Suprapubic skin (tissue), 4 donors: Measurements from ENCODE around the gene FLVCR2. TPM values are rescaled to one million over a fixed set of nuclear protein-coding genes. Genes with fewer than 3 reads are reported as not detected.

Experiments used
- DNase-seq, 2 donors: peaks; one replicate each; pipeline ENCODE4 v3.0.0-alpha.2; 2019; ENCODE audit warnings: low spot score in 2 of 2
- H3K27ac ChIP-seq: fragments of 200-600 bp; sonication (generic); one replicate; pipeline ENCODE4 v1.5.1; 2019
- H3K27me3 ChIP-seq: fragments of 200-600 bp; sonication (generic); one replicate; pipeline ENCODE4 v1.5.1; 2019
- H3K36me3 ChIP-seq: fragments of 200-600 bp; sonication (generic); one replicate; pipeline ENCODE4 v1.5.1; 2019
- H3K4me1 ChIP-seq: fragments of 200-600 bp; sonication (generic); one replicate; pipeline ENCODE4 v1.5.1; 2019
- H3K4me3 ChIP-seq: fragments of 200-600 bp; sonication (generic); one replicate; pipeline ENCODE4 v1.5.1; 2019; ENCODE audit warnings: mild to moderate bottlenecking
- H3K9me3 ChIP-seq: fragments of 200-600 bp; sonication (generic); one replicate; pipeline ENCODE4 v1.5.1; 2019
- EP300 ChIP-seq: sonication (generic); formaldehyde crosslinking; IDR thresholded peaks from one replicate; pipeline ENCODE4 v1.6.1; 2017; ENCODE audit warnings: antibody characterized with exemption
- POLR2A ChIP-seq, 2 donors: fragments of 450-650 bp; IDR thresholded peaks; one replicate each; pipeline ENCODE4 v1.6.1; 2017; ENCODE audit warnings: antibody characterized with exemption in 2 of 2, mild to moderate bottlenecking in 2 of 2, moderate library complexity in 2 of 2
- POLR2AphosphoS5 ChIP-seq, 3 donors: sonication (generic); formaldehyde crosslinking; IDR thresholded peaks; one replicate each; pipeline ENCODE4 v1.6.1; 2017; ENCODE audit warnings: antibody characterized with exemption in 3 of 3
- WGBS: methylation state at CpG from one replicate; pipeline ENCODE4 v1.1.5; 2018; 5-methylcytosine and 5-hydroxymethylcytosine counted together
- total RNA-seq, 4 donors: library from RNA; depleted of rRNA; stranded (reverse); fragments of >200 nt; gene quantifications; one replicate each; pipeline ENCODE4 v1.1.0, GENCODE V29; 2016
- TF ChIP-seq, protein P1 (sequence below), 2 donors: fragments of 200-600 bp in 1 of 2; fragments of 450-650 bp in 1 of 2; sonication (generic) in 1 of 2; IDR thresholded peaks; one replicate each; pipeline ENCODE4 v1.5.1; 2016 to 2019; ENCODE audit warnings: antibody characterized with exemption in 2 of 2, mild to moderate bottlenecking in 1 of 2, moderate library complexity in 1 of 2

The FLVCR2 gene
- total RNA-seq, 4 donors from 2014 or later = 9.0 to 23.4 (median 17.4) TPM

- no peak for DNase-seq
- no peak overlapping the region for H3K4me3 ChIP-seq
Measured at GRCh38 chr14:75604979-75605851, 26.8 kb downstream of the FLVCR2 start.

GRCh38 chr14:75605916-75606315, 27.5 kb downstream of the FLVCR2 start:
- TF ChIP-seq POLR2A (IDR thresholded peaks at IDR 0.05) (no peak), POLR2AphosphoS5 (IDR thresholded peaks at IDR 0.05) (no peak), EP300 (no peak)
- TF ChIP-seq, protein P1, sequence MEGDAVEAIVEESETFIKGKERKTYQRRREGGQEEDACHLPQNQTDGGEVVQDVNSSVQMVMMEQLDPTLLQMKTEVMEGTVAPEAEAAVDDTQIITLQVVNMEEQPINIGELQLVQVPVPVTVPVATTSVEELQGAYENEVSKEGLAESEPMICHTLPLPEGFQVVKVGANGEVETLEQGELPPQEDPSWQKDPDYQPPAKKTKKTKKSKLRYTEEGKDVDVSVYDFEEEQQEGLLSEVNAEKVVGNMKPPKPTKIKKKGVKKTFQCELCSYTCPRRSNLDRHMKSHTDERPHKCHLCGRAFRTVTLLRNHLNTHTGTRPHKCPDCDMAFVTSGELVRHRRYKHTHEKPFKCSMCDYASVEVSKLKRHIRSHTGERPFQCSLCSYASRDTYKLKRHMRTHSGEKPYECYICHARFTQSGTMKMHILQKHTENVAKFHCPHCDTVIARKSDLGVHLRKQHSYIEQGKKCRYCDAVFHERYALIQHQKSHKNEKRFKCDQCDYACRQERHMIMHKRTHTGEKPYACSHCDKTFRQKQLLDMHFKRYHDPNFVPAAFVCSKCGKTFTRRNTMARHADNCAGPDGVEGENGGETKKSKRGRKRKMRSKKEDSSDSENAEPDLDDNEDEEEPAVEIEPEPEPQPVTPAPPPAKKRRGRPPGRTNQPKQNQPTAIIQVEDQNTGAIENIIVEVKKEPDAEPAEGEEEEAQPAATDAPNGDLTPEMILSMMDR (IDR thresholded peaks at IDR 0.05) = no peak
- no peak for DNase-seq
- peaks cover 13% of the 10 kb centered on the region for H3K4me1 ChIP-seq
- no peak overlapping the region for H3K4me3 ChIP-seq
- H3K36me3 ChIP-seq = no peaks in the 10 kb centered on the region
- WGBS = 77% methylated on average over 10 of the region's 10 CpGs
- no peaks in the 10 kb centered on the region for H3K27me3 ChIP-seq
- no peak overlapping the region for H3K27ac ChIP-seq
- H3K9me3 ChIP-seq = no peaks in the 10 kb centered on the region

More at GRCh38 chr14:75604979-75605851, 26.8 kb downstream of the FLVCR2 start:
- no peak overlapping the region for H3K27ac ChIP-seq
- H3K36me3 ChIP-seq = no peaks in the 10 kb centered on the region
- H3K9me3 ChIP-seq = no peaks in the 10 kb centered on the region
- no peaks in the 10 kb centered on the region for H3K27me3 ChIP-seq
- TF ChIP-seq EP300 = no peak
- TF ChIP-seq, protein P1 (IDR thresholded peaks at IDR 0.05) = no peak
- TF ChIP-seq POLR2AphosphoS5 (IDR thresholded peaks at IDR 0.05) = no peak
- no peak for TF ChIP-seq POLR2A (IDR thresholded peaks at IDR 0.05)
- 73% methylated on average over 11 of the region's 11 CpGs for WGBS
- H3K4me1 ChIP-seq = peaks cover 6% of the 10 kb centered on the region

- Histone ChIP-seq H3K27ac (no peak overlapping the region), H3K4me1 (peaks cover 16% of the 10 kb centered on the region), H3K9me3 (no peaks in the 10 kb centered on the region), H3K27me3 (no peaks in the 10 kb centered on the region), H3K36me3 (no peaks in the 10 kb centered on the region), H3K4me3 (no peak overlapping the region)
- TF ChIP-seq POLR2A (IDR thresholded peaks at IDR 0.05) (no peak), EP300 (no peak), POLR2AphosphoS5 (IDR thresholded peaks at IDR 0.05) (no peak)
- TF ChIP-seq, protein P1 (IDR thresholded peaks at IDR 0.05) = no peak
- DNase-seq = no peak
- 90% methylated on average over 1 of the region's 1 CpG for WGBS
Measured at GRCh38 chr14:75607044-75607443, 28.6 kb downstream of the FLVCR2 start.

- no peaks in the 10 kb centered on the region for H3K9me3 ChIP-seq
- peaks cover 16% of the 10 kb centered on the region for H3K4me1 ChIP-seq
- no peaks in the 10 kb centered on the region for H3K36me3 ChIP-seq
- H3K27me3 ChIP-seq = no peaks in the 10 kb centered on the region
- no peak for DNase-seq
- no peak for TF ChIP-seq EP300
- TF ChIP-seq, protein P1 (IDR thresholded peaks at IDR 0.05) = no peak
- no peak for TF ChIP-seq POLR2A (IDR thresholded peaks at IDR 0.05)
- no peak for TF ChIP-seq POLR2AphosphoS5 (IDR thresholded peaks at IDR 0.05)
- 93% methylated on average over 11 of the region's 12 CpGs for WGBS
- no peak overlapping the region for H3K27ac ChIP-seq
- H3K4me3 ChIP-seq = no peak overlapping the region
Measured at GRCh38 chr14:75607842-75608640, 29.6 kb downstream of the FLVCR2 start.

DNA sequence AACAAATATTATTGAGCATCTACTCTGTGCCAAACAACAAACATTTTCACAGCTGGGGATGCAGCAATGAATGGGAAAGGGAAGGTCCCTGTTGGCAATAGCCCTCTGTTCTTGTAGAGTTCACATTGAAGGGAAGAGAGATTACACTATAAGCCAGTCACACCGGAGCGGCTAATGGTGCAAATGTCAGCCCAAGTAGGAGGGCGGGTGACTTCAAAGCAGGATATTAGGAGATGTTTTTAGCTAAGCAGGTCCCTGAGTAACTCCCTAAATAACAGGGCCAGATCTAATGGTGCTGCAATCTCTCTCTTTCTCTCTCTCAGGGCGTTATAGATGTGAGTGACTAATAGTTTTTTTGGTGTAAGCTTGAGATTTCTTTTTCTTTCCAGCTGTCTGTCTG, 30.7 kb downstream of the FLVCR2 start:
- H3K9me3 ChIP-seq = no peaks in the 10 kb centered on the region
- no peak overlapping the region for H3K4me3 ChIP-seq
- peak overlapping the region; percentile 65 for H3K27ac ChIP-seq
- no peak for DNase-seq
- no peaks in the 10 kb centered on the region for H3K27me3 ChIP-seq
- H3K36me3 ChIP-seq = no peaks in the 10 kb centered on the region
- peaks cover 16% of the 10 kb centered on the region for H3K4me1 ChIP-seq
- 83% methylated on average over 4 of the region's 4 CpGs for WGBS
- TF ChIP-seq EP300 (no peak), POLR2AphosphoS5 (IDR thresholded peaks at IDR 0.05) (no peak)
- TF ChIP-seq, protein P1 (IDR thresholded peaks at IDR 0.05) = no peak
